HL-60/S4 treated with phorbol 12-myristate 13-acetate at 8.2 ng/mL for 4 days and 3 days (cell line): Measurements from ENCODE around the gene CYP19A1.

Source experiments
- in situ Hi-C: fragments of 300-500 bp; cut with MboI; formaldehyde crosslinking; loops from 2 replicates; pipeline ENCODE4 v1.15.0; 2022; ENCODE audit warnings: low sequenced_read_pairs

The CYP19A1 gene

DNA sequence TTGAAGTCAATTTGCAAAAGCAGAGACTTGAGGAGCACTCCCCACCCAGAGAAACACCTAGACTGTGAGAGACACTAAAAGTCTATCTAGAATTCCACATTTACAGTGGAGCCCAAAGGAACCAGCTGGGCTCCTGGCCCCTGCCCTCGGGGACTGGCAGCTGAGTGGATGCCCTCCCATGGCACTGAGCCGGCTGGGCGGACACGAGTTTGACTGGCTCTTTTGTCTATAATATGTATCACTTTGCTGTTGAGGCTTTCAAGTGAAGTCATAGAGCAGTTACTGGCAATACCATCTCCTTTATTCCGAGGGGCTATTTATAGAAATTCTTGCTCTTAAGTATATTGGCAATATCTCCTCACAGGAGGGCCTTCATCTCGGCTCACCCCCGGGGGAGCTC, 177.9 kb downstream of the CYP19A1 start:
- in situ Hi-C loops = loop anchor here (5.0 to 25.0 kb wide), 2 partner anchors 127 to 222 kb away; no protein-coding TSS in a partner anchor
